PFSK-1 (cell line): ENCODE results near the gene PPM1M.

ENCODE experiments used
- FOXP2 ChIP-seq: optimal IDR thresholded peaks from 2 replicates; pipeline ENCODE3; 2011; ENCODE audit warnings: borderline replicate concordance, control low read depth, inconsistent platforms; ENCODE audit not compliant: insufficient read depth; ENCODE audit errors: extremely low read length, extremely low read depth
- POLR2AphosphoS5 ChIP-seq: IDR thresholded peaks from 2 replicates; pipeline ENCODE4 v1.6.1; 2012; ENCODE audit warnings: low read depth, mild to moderate bottlenecking, control low read depth, low read length, moderate library complexity
- SIN3A ChIP-seq: IDR thresholded peaks from 2 replicates; pipeline ENCODE4 v1.6.1; 2012; ENCODE audit warnings: mild to moderate bottlenecking, low read length, moderate library complexity, borderline replicate concordance; ENCODE audit not compliant: insufficient read depth
- TAF1 ChIP-seq: IDR thresholded peaks from 2 replicates; pipeline ENCODE4 v1.6.1; 2012; ENCODE audit warnings: low read length, control low read depth, borderline replicate concordance; ENCODE audit not compliant: insufficient read depth
- TF ChIP-seq, protein P1 (sequence below), 2 experiments: IDR thresholded peaks; 2 replicates each; pipeline versions ENCODE4 v1.6.1 to v1.8.0; 2011 to 2012; ENCODE audit warnings: low read depth in 2 of 2, low read length in 2 of 2, control low read depth in 1 of 2, inconsistent platforms in 1 of 2, mild to moderate bottlenecking in 1 of 2, moderate library complexity in 1 of 2; ENCODE audit not compliant: insufficient read depth in 1 of 2

DNA sequence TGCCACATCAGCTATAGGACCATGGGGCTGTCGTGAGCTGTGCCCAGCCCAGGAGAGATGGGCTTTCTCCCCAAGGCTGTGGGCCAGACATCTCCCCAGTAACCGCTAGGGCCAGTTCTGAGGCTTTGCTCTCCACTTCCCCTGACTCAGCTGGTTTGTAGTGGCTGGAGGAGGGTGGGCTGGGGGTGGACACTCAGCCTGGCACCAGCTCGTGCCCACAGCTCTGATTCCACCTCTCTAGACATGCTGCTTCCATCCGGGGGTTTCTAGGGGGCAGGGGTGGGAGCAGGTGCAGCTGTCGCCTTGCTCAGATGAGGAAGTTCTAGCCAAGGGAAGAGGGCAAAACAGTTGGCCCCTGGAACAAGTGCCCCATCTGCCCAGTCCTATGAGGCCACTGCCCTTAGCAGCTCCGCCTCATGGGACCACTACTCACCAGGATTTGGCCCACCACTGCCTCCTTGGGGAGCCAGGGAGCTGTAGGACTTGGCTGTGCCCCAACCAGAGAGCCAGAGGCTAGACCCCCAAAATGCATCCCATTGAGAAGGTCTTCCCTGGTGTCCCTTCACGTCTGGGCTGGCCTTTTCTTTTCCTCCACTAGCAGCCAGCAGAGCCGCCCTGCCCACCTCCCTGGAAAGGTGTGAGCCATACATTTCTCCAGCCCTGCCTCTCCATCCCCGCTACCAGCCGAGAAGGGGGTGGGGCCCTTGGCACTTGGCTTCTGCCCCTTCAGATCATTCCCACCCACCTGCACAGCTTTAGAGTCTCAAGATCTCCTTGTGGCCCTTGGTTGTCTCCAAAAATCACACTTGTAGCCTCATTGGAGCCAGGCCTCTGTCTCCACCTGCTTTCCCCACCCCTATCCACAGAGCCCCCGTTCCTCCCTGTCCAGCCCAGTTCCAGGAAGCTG is 51.9 kb downstream of the PPM1M start:
- TF ChIP-seq, protein P1, sequence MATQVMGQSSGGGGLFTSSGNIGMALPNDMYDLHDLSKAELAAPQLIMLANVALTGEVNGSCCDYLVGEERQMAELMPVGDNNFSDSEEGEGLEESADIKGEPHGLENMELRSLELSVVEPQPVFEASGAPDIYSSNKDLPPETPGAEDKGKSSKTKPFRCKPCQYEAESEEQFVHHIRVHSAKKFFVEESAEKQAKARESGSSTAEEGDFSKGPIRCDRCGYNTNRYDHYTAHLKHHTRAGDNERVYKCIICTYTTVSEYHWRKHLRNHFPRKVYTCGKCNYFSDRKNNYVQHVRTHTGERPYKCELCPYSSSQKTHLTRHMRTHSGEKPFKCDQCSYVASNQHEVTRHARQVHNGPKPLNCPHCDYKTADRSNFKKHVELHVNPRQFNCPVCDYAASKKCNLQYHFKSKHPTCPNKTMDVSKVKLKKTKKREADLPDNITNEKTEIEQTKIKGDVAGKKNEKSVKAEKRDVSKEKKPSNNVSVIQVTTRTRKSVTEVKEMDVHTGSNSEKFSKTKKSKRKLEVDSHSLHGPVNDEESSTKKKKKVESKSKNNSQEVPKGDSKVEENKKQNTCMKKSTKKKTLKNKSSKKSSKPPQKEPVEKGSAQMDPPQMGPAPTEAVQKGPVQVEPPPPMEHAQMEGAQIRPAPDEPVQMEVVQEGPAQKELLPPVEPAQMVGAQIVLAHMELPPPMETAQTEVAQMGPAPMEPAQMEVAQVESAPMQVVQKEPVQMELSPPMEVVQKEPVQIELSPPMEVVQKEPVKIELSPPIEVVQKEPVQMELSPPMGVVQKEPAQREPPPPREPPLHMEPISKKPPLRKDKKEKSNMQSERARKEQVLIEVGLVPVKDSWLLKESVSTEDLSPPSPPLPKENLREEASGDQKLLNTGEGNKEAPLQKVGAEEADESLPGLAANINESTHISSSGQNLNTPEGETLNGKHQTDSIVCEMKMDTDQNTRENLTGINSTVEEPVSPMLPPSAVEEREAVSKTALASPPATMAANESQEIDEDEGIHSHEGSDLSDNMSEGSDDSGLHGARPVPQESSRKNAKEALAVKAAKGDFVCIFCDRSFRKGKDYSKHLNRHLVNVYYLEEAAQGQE (IDR thresholded peaks at IDR 0.05; ENCODE audit: insufficient read depth in 1 of 2, low read depth in 2 of 2, low read length in 2 of 2) = no peak
- TF ChIP-seq POLR2AphosphoS5 (no peak), TAF1 (no peak), SIN3A (no peak), FOXP2 (no peak)
